ENCODE results near the gene SGIP1.

The SGIP1 gene

GRCh38 chr1:66739401-66740157, 205.6 kb downstream of the SGIP1 start:
- H3K4me3 ChIP-seq (ENCODE audit: control insufficient read depth in 1 of 7, extremely low read depth in 1 of 7, insufficient read depth in 4 of 7, low read depth in 2 of 7, low read length in 6 of 7): peak overlapping the region in 4 of 7 experiments; percentile 5 to 46 (median 26)
- ChIA-PET POLR2A (no interaction called here), CTCF (interaction anchor here (0.8 to 2.8 kb wide), 8 partner anchors 9 to 475 kb away, joined by 3 to 12 read pairs (median 4); no protein-coding TSS in a partner anchor)
- WGBS (ENCODE audit: insufficient coverage): 44% methylated on average over 6 of the region's 9 CpGs
- H3K4me1 ChIP-seq (ENCODE audit: control extremely low read depth in 1 of 4, control insufficient read depth in 4 of 4, insufficient read depth in 4 of 4, low read length in 3 of 4): peaks cover 9 to 21% (median 16%) of the 10 kb centered on the region in 4 experiments
- no peak for DNase-seq
- no peaks in the 10 kb centered on the region for H3K36me3 ChIP-seq (ENCODE audit: control insufficient read depth in 4 of 4, insufficient read depth in 4 of 4, low read length in 3 of 4)
- H3K27me3 ChIP-seq (replicated peaks in 2 of 5; ENCODE audit: control insufficient read depth in 4 of 5, insufficient read depth in 5 of 5, low read length in 4 of 5): no peaks in the 10 kb centered on the region
- H3K27ac ChIP-seq (ENCODE audit: insufficient read depth in 1 of 2, low read depth in 1 of 2, low read length in 2 of 2, poor library complexity in 1 of 2, severe bottlenecking in 2 of 2): peak overlapping the region in 1 of 2 experiments; percentile 29
- no peaks in the 10 kb centered on the region for H3K9me3 ChIP-seq (ENCODE audit: control extremely low read depth in 1 of 5, control insufficient read depth in 4 of 5, insufficient read depth in 2 of 5, low read depth in 1 of 5, low read length in 4 of 5)

GRCh38 chr1:66745451-66745850, 211.5 kb downstream of the SGIP1 start:
- no peak overlapping the region for H3K4me3 ChIP-seq (ENCODE audit: control insufficient read depth in 1 of 7, extremely low read depth in 1 of 7, insufficient read depth in 4 of 7, low read depth in 2 of 7, low read length in 6 of 7)
- WGBS (ENCODE audit: insufficient coverage): no CpG with 5 or more reads among the region's 2 CpGs
- DNase-seq: peak in 1 of 3 donors; percentile 56
- no peaks in the 10 kb centered on the region for H3K27me3 ChIP-seq (replicated peaks in 2 of 5; ENCODE audit: control insufficient read depth in 4 of 5, insufficient read depth in 5 of 5, low read length in 4 of 5)
- H3K27ac ChIP-seq (ENCODE audit: insufficient read depth in 1 of 2, low read depth in 1 of 2, low read length in 2 of 2, poor library complexity in 1 of 2, severe bottlenecking in 2 of 2): no peak overlapping the region
- H3K36me3 ChIP-seq (ENCODE audit: control insufficient read depth in 4 of 4, insufficient read depth in 4 of 4, low read length in 3 of 4): no peaks in the 10 kb centered on the region
- POLR2A ChIA-PET: no interaction called here
- H3K9me3 ChIP-seq (ENCODE audit: control extremely low read depth in 1 of 5, control insufficient read depth in 4 of 5, insufficient read depth in 2 of 5, low read depth in 1 of 5, low read length in 4 of 5): no peaks in the 10 kb centered on the region
- CTCF ChIA-PET: interaction anchor here (0.9 to 2.8 kb wide), 5 partner anchors 8 to 18 kb away, joined by 3 to 11 read pairs (median 4); no protein-coding TSS in a partner anchor
- H3K4me1 ChIP-seq (ENCODE audit: control extremely low read depth in 1 of 4, control insufficient read depth in 4 of 4, insufficient read depth in 4 of 4, low read length in 3 of 4): peaks cover 11 to 26% (median 17%) of the 10 kb centered on the region in 4 experiments

GRCh38 chr1:66747501-66747900, 213.5 kb downstream of the SGIP1 start:
- POLR2A ChIA-PET: interaction anchor here (0.5 to 0.6 kb wide), 2 partner anchors 10 to 77 kb away, joined by 3 read pairs; no protein-coding TSS in a partner anchor
- peaks cover 23 to 46% (median 31%) of the 10 kb centered on the region in 4 experiments for H3K4me1 ChIP-seq (ENCODE audit: control extremely low read depth in 1 of 4, control insufficient read depth in 4 of 4, insufficient read depth in 4 of 4, low read length in 3 of 4)
- no peak overlapping the region for H3K27ac ChIP-seq (ENCODE audit: insufficient read depth in 1 of 2, low read depth in 1 of 2, low read length in 2 of 2, poor library complexity in 1 of 2, severe bottlenecking in 2 of 2)
- no peaks in the 10 kb centered on the region for H3K27me3 ChIP-seq (replicated peaks in 2 of 5; ENCODE audit: control insufficient read depth in 4 of 5, insufficient read depth in 5 of 5, low read length in 4 of 5)
- no peak overlapping the region for H3K4me3 ChIP-seq (ENCODE audit: control insufficient read depth in 1 of 7, extremely low read depth in 1 of 7, insufficient read depth in 4 of 7, low read depth in 2 of 7, low read length in 6 of 7)
- no peak for DNase-seq
- no peaks in the 10 kb centered on the region for H3K9me3 ChIP-seq (ENCODE audit: control extremely low read depth in 1 of 5, control insufficient read depth in 4 of 5, insufficient read depth in 2 of 5, low read depth in 1 of 5, low read length in 4 of 5)
- CTCF ChIA-PET: interaction anchor here (1.2 to 2.8 kb wide), 3 partner anchors 10 to 14 kb away, joined by 3 to 11 read pairs (median 9); no protein-coding TSS in a partner anchor
- WGBS (ENCODE audit: insufficient coverage): no CpG with 5 or more reads among the region's 1 CpG
- no peaks in the 10 kb centered on the region for H3K36me3 ChIP-seq (ENCODE audit: control insufficient read depth in 4 of 4, insufficient read depth in 4 of 4, low read length in 3 of 4)

GRCh38 chr1:66750577-66750976, 216.6 kb downstream of the SGIP1 start:
- 0% methylated on average over 2 of the region's 3 CpGs for WGBS (ENCODE audit: insufficient coverage)
- H3K27ac ChIP-seq (ENCODE audit: insufficient read depth in 1 of 2, low read depth in 1 of 2, low read length in 2 of 2, poor library complexity in 1 of 2, severe bottlenecking in 2 of 2): peak overlapping the region; percentile 51 to 69
- H3K36me3 ChIP-seq (ENCODE audit: control insufficient read depth in 4 of 4, insufficient read depth in 4 of 4, low read length in 3 of 4): peaks cover 0 to 4% (median under 1%) of the 10 kb centered on the region in 4 experiments
- no peaks in the 10 kb centered on the region for H3K9me3 ChIP-seq (ENCODE audit: control extremely low read depth in 1 of 5, control insufficient read depth in 4 of 5, insufficient read depth in 2 of 5, low read depth in 1 of 5, low read length in 4 of 5)
- peaks cover 24 to 68% (median 41%) of the 10 kb centered on the region in 4 experiments for H3K4me1 ChIP-seq (ENCODE audit: control extremely low read depth in 1 of 4, control insufficient read depth in 4 of 4, insufficient read depth in 4 of 4, low read length in 3 of 4)
- CTCF ChIA-PET: interaction anchor here (0.7 to 8.2 kb wide), 6 partner anchors 12 to 32 kb away, joined by 3 to 51 read pairs (median 4); no protein-coding TSS in a partner anchor
- no peaks in the 10 kb centered on the region for H3K27me3 ChIP-seq (replicated peaks in 2 of 5; ENCODE audit: control insufficient read depth in 4 of 5, insufficient read depth in 5 of 5, low read length in 4 of 5)
- H3K4me3 ChIP-seq (ENCODE audit: control insufficient read depth in 1 of 7, extremely low read depth in 1 of 7, insufficient read depth in 4 of 7, low read depth in 2 of 7, low read length in 6 of 7): peak overlapping the region in 2 of 7 experiments; percentile 40 to 45
- POLR2A ChIA-PET: interaction anchor here (0.5 to 0.9 kb wide), 2 partner anchors 174 to 273 kb away, joined by 3 to 5 read pairs; partner anchors contain the start of genes DNAI4 and MIER1
- DNase-seq: peak in 2 of 3 donors; percentile 30 to 70

GRCh38 chr1:66751160-66751559, 217.2 kb downstream of the SGIP1 start:
- Histone ChIP-seq H3K4me1 (ENCODE audit: control extremely low read depth in 1 of 4, control insufficient read depth in 4 of 4, insufficient read depth in 4 of 4, low read length in 3 of 4) (peaks cover 21 to 64% (median 39%) of the 10 kb centered on the region in 4 experiments), H3K36me3 (ENCODE audit: control insufficient read depth in 4 of 4, insufficient read depth in 4 of 4, low read length in 3 of 4) (peaks cover 0 to 7% (median 1%) of the 10 kb centered on the region in 4 experiments), H3K9me3 (ENCODE audit: control extremely low read depth in 1 of 5, control insufficient read depth in 4 of 5, insufficient read depth in 2 of 5, low read depth in 1 of 5, low read length in 4 of 5) (no peaks in the 10 kb centered on the region), H3K27ac (ENCODE audit: insufficient read depth in 1 of 2, low read depth in 1 of 2, low read length in 2 of 2, poor library complexity in 1 of 2, severe bottlenecking in 2 of 2) (peak overlapping the region; percentile 77 to 90), H3K27me3 (replicated peaks in 2 of 5; ENCODE audit: control insufficient read depth in 4 of 5, insufficient read depth in 5 of 5, low read length in 4 of 5) (no peaks in the 10 kb centered on the region), H3K4me3 (ENCODE audit: control insufficient read depth in 1 of 7, extremely low read depth in 1 of 7, insufficient read depth in 4 of 7, low read depth in 2 of 7, low read length in 6 of 7) (peak overlapping the region in 5 of 7 experiments; percentile 2 to 92 (median 89))
- POLR2A ChIA-PET: no interaction called here
- CTCF ChIA-PET: interaction anchor here (1.0 to 8.2 kb wide), 4 partner anchors 12 to 33 kb away, joined by 3 to 51 read pairs (median 22); no protein-coding TSS in a partner anchor
- no peak for DNase-seq
- WGBS (ENCODE audit: insufficient coverage): 100% methylated on average over 1 of the region's 4 CpGs

- WGBS (ENCODE audit: insufficient coverage): under 1% methylated on average over 34 of the region's 35 CpGs
- POLR2A ChIA-PET: interaction anchor here (0.6 to 1.0 kb wide), 2 partner anchors 23 to 1061 kb away, joined by 3 to 4 read pairs; no protein-coding TSS in a partner anchor
- peak within 1 kb of the TSS; percentile 77 to 90 for H3K27ac ChIP-seq (ENCODE audit: insufficient read depth in 1 of 2, low read depth in 1 of 2, low read length in 2 of 2, poor library complexity in 1 of 2, severe bottlenecking in 2 of 2)
- no peaks in the 10 kb centered on the region for H3K27me3 ChIP-seq (replicated peaks in 2 of 5; ENCODE audit: control insufficient read depth in 4 of 5, insufficient read depth in 5 of 5, low read length in 4 of 5)
- H3K36me3 ChIP-seq (ENCODE audit: control insufficient read depth in 4 of 4, insufficient read depth in 4 of 4, low read length in 3 of 4): peaks cover 0 to 15% (median 1%) of the 10 kb centered on the region in 4 experiments
- peak in 2 of 3 donors; percentile 58 to 59 for DNase-seq
- CTCF ChIA-PET: interaction anchor here (0.8 to 8.2 kb wide), 5 partner anchors 8 to 145 kb away, joined by 3 to 51 read pairs (median 9); no protein-coding TSS in a partner anchor
- peak within 1 kb of the TSS; percentile 52 to 92 (median 76) for H3K4me3 ChIP-seq (ENCODE audit: control insufficient read depth in 1 of 7, extremely low read depth in 1 of 7, insufficient read depth in 4 of 7, low read depth in 2 of 7, low read length in 6 of 7)
- H3K4me1 ChIP-seq (ENCODE audit: control extremely low read depth in 1 of 4, control insufficient read depth in 4 of 4, insufficient read depth in 4 of 4, low read length in 3 of 4): peaks cover 24 to 69% (median 43%) of the 10 kb centered on the region in 4 experiments
- H3K9me3 ChIP-seq (ENCODE audit: control extremely low read depth in 1 of 5, control insufficient read depth in 4 of 5, insufficient read depth in 2 of 5, low read depth in 1 of 5, low read length in 4 of 5): no peaks in the 10 kb centered on the region
Measured at GRCh38 chr1:66752000-66752592, 218.1 kb downstream of the SGIP1 start, which contains the start of gene DYNLT5. Gene DYNLT5 (plus strand): TSS chr1:66752459. CDS start chr1:66754659, 2,200 bp downstream.

Data from common myeloid progenitor, CD34-positive (primary cell).